Stimulated activated CD4-positive, alpha-beta T cell treated with anti-CD3 and anti-CD28 coated beads, Interleukin-15, amount 100 ng/mL, for 24 hours (primary cell): Measurements from ENCODE around the gene VAPB.
A peak's percentile ranks its signal among the peaks of the same experiment; 100 is the strongest.

Source experiments
- DNase-seq: peaks from one replicate; pipeline ENCODE4 v3.0.0-alpha.2; 2020

Gene VAPB

GRCh38 chr20:58381627-58382026, 7.4 kb upstream of the VAPB start:
- no peak for DNase-seq

- DNase-seq: no peak
Measured at GRCh38 chr20:58382096-58382495, 6.9 kb upstream of the VAPB start.

GRCh38 chr20:58384821-58385220, 4.2 kb upstream of the VAPB start:
- no peak for DNase-seq

GRCh38 chr20:58388028-58388601, 914 bp upstream of the VAPB start:
- no peak for DNase-seq

- peak; percentile 37 for DNase-seq
Measured at GRCh38 chr20:58389324-58389967, 417 bp downstream of the VAPB start.

- DNase-seq: no peak
Measured at GRCh38 chr20:58389968-58390658, 1.1 kb downstream of the VAPB start.

GRCh38 chr20:58390659-58391035, 1.6 kb downstream of the VAPB start:
- DNase-seq: no peak

GRCh38 chr20:58392286-58392685, 3.3 kb downstream of the VAPB start:
- DNase-seq: no peak

- DNase-seq: no peak
Measured at GRCh38 chr20:58393299-58393698, 4.3 kb downstream of the VAPB start.

- DNase-seq: no peak
Measured at GRCh38 chr20:58394801-58395200, 5.8 kb downstream of the VAPB start.

- DNase-seq: no peak
Measured at GRCh38 chr20:58395604-58396003, 6.6 kb downstream of the VAPB start.

GRCh38 chr20:58397429-58397828, 8.4 kb downstream of the VAPB start:
- DNase-seq: no peak

- DNase-seq: no peak
Measured at GRCh38 chr20:58398254-58398653, 9.2 kb downstream of the VAPB start.

GRCh38 chr20:58399926-58400325, 10.9 kb downstream of the VAPB start:
- no peak for DNase-seq

GRCh38 chr20:58401162-58401561, 12.1 kb downstream of the VAPB start:
- DNase-seq: no peak

- DNase-seq: peak; percentile 20
Measured at GRCh38 chr20:58402305-58402704, 13.3 kb downstream of the VAPB start.

- no peak for DNase-seq
Measured at GRCh38 chr20:58402827-58403226, 13.8 kb downstream of the VAPB start.

- DNase-seq: no peak
Measured at GRCh38 chr20:58403272-58403671, 14.2 kb downstream of the VAPB start.

GRCh38 chr20:58405504-58406291, 16.7 kb downstream of the VAPB start:
- no peak for DNase-seq

GRCh38 chr20:58406422-58407001, 17.5 kb downstream of the VAPB start:
- DNase-seq: no peak

- no peak for DNase-seq
Measured at GRCh38 chr20:58407201-58407873, 18.3 kb downstream of the VAPB start.

GRCh38 chr20:58407966-58408557, 19.0 kb downstream of the VAPB start:
- DNase-seq: peak; percentile 15
